Stomach smooth muscle (tissue), 2 donors: ENCODE data around the gene NTSR1.

Source experiments
- H3K27ac ChIP-seq: one replicate; pipeline ENCODE4 v1.7.0; 2013; ENCODE audit warnings: mild to moderate bottlenecking, low read length, inconsistent platforms
- H3K27me3 ChIP-seq, 2 donors: one replicate each; pipeline ENCODE4 v1.7.0; 2013; ENCODE audit warnings: low read length in 2 of 2; ENCODE audit not compliant: insufficient read depth in 2 of 2, control insufficient read depth in 1 of 2
- H3K36me3 ChIP-seq, 2 donors: one replicate each; pipeline ENCODE4 v1.7.0; 2013; ENCODE audit warnings: low read length in 2 of 2; ENCODE audit not compliant: control insufficient read depth in 2 of 2, insufficient read depth in 2 of 2
- H3K4me1 ChIP-seq: one replicate; pipeline ENCODE4 v1.7.0; 2013; ENCODE audit warnings: low read length; ENCODE audit not compliant: control insufficient read depth, insufficient read depth
- H3K4me3 ChIP-seq, 2 donors: one replicate each; pipeline ENCODE4 v1.7.0; 2013; ENCODE audit warnings: low read length in 2 of 2
- H3K9ac ChIP-seq, 2 donors: one replicate each; pipeline ENCODE4 v1.7.0; 2013; ENCODE audit warnings: low read length in 2 of 2, mild to moderate bottlenecking in 1 of 2
- H3K9me3 ChIP-seq, 2 donors: one replicate each; pipeline ENCODE4 v1.7.0; 2013; ENCODE audit warnings: low read length in 2 of 2; ENCODE audit not compliant: control insufficient read depth in 2 of 2
- donor health status: healthy.
- donor health status: Pancreatic carcinoma.

The NTSR1 gene

GRCh38 chr20:62710221-62710885, 1.7 kb downstream of the NTSR1 start:
- H3K9ac ChIP-seq: no peak overlapping the region
- no peak overlapping the region for H3K27ac ChIP-seq
- H3K4me1 ChIP-seq: peaks cover 37% of the 10 kb centered on the region
- H3K36me3 ChIP-seq: no peaks in the 10 kb centered on the region
- H3K9me3 ChIP-seq: no peaks in the 10 kb centered on the region
- peaks cover 27 to 35% of the 10 kb centered on the region in 2 donors for H3K27me3 ChIP-seq
- no peak overlapping the region for H3K4me3 ChIP-seq

- peaks cover 41% of the 10 kb centered on the region for H3K4me1 ChIP-seq
- no peaks in the 10 kb centered on the region for H3K36me3 ChIP-seq
- H3K27me3 ChIP-seq: peaks cover 27 to 35% of the 10 kb centered on the region in 2 donors
- no peak overlapping the region for H3K9ac ChIP-seq
- peak overlapping the region; percentile 22 to 47 for H3K4me3 ChIP-seq
- H3K27ac ChIP-seq: no peak overlapping the region
- no peaks in the 10 kb centered on the region for H3K9me3 ChIP-seq
Measured at GRCh38 chr20:62710886-62711702, 2.5 kb downstream of the NTSR1 start.

- H3K4me3 ChIP-seq: peak overlapping the region; percentile 22 to 47
- H3K27me3 ChIP-seq: peaks cover 27 to 35% of the 10 kb centered on the region in 2 donors
- H3K27ac ChIP-seq: no peak overlapping the region
- H3K36me3 ChIP-seq: no peaks in the 10 kb centered on the region
- H3K9ac ChIP-seq: no peak overlapping the region
- H3K9me3 ChIP-seq: no peaks in the 10 kb centered on the region
- peaks cover 46% of the 10 kb centered on the region for H3K4me1 ChIP-seq
Measured at GRCh38 chr20:62711703-62712101, 3.1 kb downstream of the NTSR1 start.

- H3K4me1 ChIP-seq: peaks cover 49% of the 10 kb centered on the region
- no peak overlapping the region for H3K4me3 ChIP-seq
- no peaks in the 10 kb centered on the region for H3K9me3 ChIP-seq
- H3K27ac ChIP-seq: no peak overlapping the region
- no peak overlapping the region for H3K9ac ChIP-seq
- no peaks in the 10 kb centered on the region for H3K36me3 ChIP-seq
- peaks cover 27 to 35% of the 10 kb centered on the region in 2 donors for H3K27me3 ChIP-seq
Measured at GRCh38 chr20:62712606-62713005, 4.0 kb downstream of the NTSR1 start.

- Histone ChIP-seq H3K27me3 (peaks cover 22 to 25% of the 10 kb centered on the region in 2 donors), H3K4me1 (peaks cover 41% of the 10 kb centered on the region), H3K9me3 (no peaks in the 10 kb centered on the region), H3K9ac (no peak overlapping the region), H3K4me3 (no peak overlapping the region), H3K36me3 (no peaks in the 10 kb centered on the region), H3K27ac (no peak overlapping the region)
Measured at GRCh38 chr20:62714006-62714405, 5.4 kb downstream of the NTSR1 start.

- H3K4me1 ChIP-seq: peaks cover 39% of the 10 kb centered on the region
- H3K9ac ChIP-seq: no peak overlapping the region
- H3K36me3 ChIP-seq: no peaks in the 10 kb centered on the region
- peaks cover 14 to 18% of the 10 kb centered on the region in 2 donors for H3K27me3 ChIP-seq
- no peaks in the 10 kb centered on the region for H3K9me3 ChIP-seq
- no peak overlapping the region for H3K4me3 ChIP-seq
- H3K27ac ChIP-seq: no peak overlapping the region
Measured at GRCh38 chr20:62714799-62715198, 6.2 kb downstream of the NTSR1 start.

GRCh38 chr20:62715201-62715600, 6.6 kb downstream of the NTSR1 start:
- no peak overlapping the region for H3K4me3 ChIP-seq
- no peak overlapping the region for H3K27ac ChIP-seq
- peaks cover 39% of the 10 kb centered on the region for H3K4me1 ChIP-seq
- no peaks in the 10 kb centered on the region for H3K36me3 ChIP-seq
- peaks cover 10 to 14% of the 10 kb centered on the region in 2 donors for H3K27me3 ChIP-seq
- H3K9ac ChIP-seq: no peak overlapping the region
- peaks cover 0 to 4% of the 10 kb centered on the region in 2 donors for H3K9me3 ChIP-seq

GRCh38 chr20:62716198-62716940, 7.7 kb downstream of the NTSR1 start:
- H3K9ac ChIP-seq: no peak overlapping the region
- no peak overlapping the region for H3K4me3 ChIP-seq
- peak overlapping the region; percentile 24 for H3K27ac ChIP-seq
- H3K4me1 ChIP-seq: peaks cover 39% of the 10 kb centered on the region
- H3K9me3 ChIP-seq: peaks cover 0 to 6% of the 10 kb centered on the region in 2 donors
- no peaks in the 10 kb centered on the region for H3K36me3 ChIP-seq
- peaks cover 0 to 4% of the 10 kb centered on the region in 2 donors for H3K27me3 ChIP-seq

- Histone ChIP-seq H3K4me3 (no peak overlapping the region), H3K9ac (no peak overlapping the region), H3K9me3 (peaks cover 4 to 10% of the 10 kb centered on the region in 2 donors), H3K4me1 (peaks cover 34% of the 10 kb centered on the region), H3K27ac (no peak overlapping the region), H3K27me3 (peaks cover 0 to 4% of the 10 kb centered on the region in 2 donors), H3K36me3 (no peaks in the 10 kb centered on the region)
Measured at GRCh38 chr20:62716941-62717310, 8.3 kb downstream of the NTSR1 start.

GRCh38 chr20:62717933-62718332, 9.3 kb downstream of the NTSR1 start:
- Histone ChIP-seq H3K4me3 (no peak overlapping the region), H3K27ac (no peak overlapping the region), H3K4me1 (peaks cover 29% of the 10 kb centered on the region), H3K27me3 (no peaks in the 10 kb centered on the region), H3K9ac (no peak overlapping the region), H3K36me3 (no peaks in the 10 kb centered on the region), H3K9me3 (peaks cover 4 to 10% of the 10 kb centered on the region in 2 donors)
